Stimulated activated effector memory CD8-positive, alpha-beta T cell treated with anti-CD3 and anti-CD28 coated beads, Interleukin-12 subunit alpha, Interleukin-12 subunit beta, amount 100 ng/mL, for 72 hours (primary cell): ENCODE results near the gene PPP4R2.
"Not testable (repeated sequence)": the region's sequence is repeated elsewhere in the genome, so short reads cannot be mapped to it uniquely, and the experiment has no call there.

Experiments used
- ATAC-seq: fragments of 150-1000 bp; cut with Tn5 transposase; 2 replicates; pipeline ENCODE4 v1.10.0; 2021
- DNase-seq, 2 donors: peaks; one replicate each; pipeline ENCODE4 v3.0.0; 2021 to 2022; ENCODE audit warnings: low spot score in 2 of 2
- H3K27ac Mint-ChIP-seq: one replicate; pipeline ENCODE4 v1.8.0; 2022; ENCODE audit warnings: mild to moderate bottlenecking, mixed read lengths
- H3K36me3 Mint-ChIP-seq: one replicate; pipeline ENCODE4 v1.8.0; 2022; ENCODE audit warnings: mild to moderate bottlenecking, mixed read lengths
- H3K4me1 Mint-ChIP-seq: one replicate; pipeline ENCODE4 v1.8.0; 2022; ENCODE audit warnings: mixed read lengths
- H3K4me3 Mint-ChIP-seq: one replicate; pipeline ENCODE4 v1.8.0; 2022; ENCODE audit warnings: mild to moderate bottlenecking, mixed read lengths
- H3K9me3 Mint-ChIP-seq: one replicate; pipeline ENCODE4 v1.8.0; 2022; ENCODE audit warnings: mixed read lengths

PPP4R2 gene

DNA sequence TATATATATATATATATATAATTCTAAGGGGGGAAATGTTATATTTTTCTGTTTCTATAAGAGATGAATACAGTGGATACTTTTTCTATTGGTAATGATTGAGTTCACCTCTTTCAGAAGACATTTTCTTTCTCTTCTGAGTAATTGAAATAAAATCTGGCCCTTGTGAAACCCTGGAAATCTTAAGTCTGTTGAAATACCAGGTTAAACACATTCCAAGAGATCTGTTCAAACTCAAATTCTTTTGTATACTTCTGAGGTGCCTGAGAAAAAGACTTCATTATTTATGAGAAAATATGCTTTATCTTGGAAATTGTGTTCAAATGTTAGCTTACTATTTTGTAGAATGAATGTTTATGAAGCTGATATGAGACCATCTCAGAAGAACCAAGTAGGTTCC lies 69.6 kb downstream of the PPP4R2 start:
- not testable (repeated sequence) for DNase-seq, H3K4me1 Mint-ChIP-seq, H3K9me3 Mint-ChIP-seq, ATAC-seq, H3K27ac Mint-ChIP-seq, H3K4me3 Mint-ChIP-seq
- peaks cover 93% of the 10 kb centered on the region for H3K36me3 Mint-ChIP-seq

GRCh38 chr3:73068419-73068818 lies 71.8 kb downstream of the PPP4R2 start:
- ATAC-seq, result no peak
- DNase-seq, result no peak
- Mint-ChIP-seq H3K4me1 (peaks cover 21% of the 10 kb centered on the region), H3K4me3 (no peak overlapping the region), H3K9me3 (no peaks in the 10 kb centered on the region), H3K36me3 (peaks cover 73% of the 10 kb centered on the region), H3K27ac (no peak overlapping the region)

DNA sequence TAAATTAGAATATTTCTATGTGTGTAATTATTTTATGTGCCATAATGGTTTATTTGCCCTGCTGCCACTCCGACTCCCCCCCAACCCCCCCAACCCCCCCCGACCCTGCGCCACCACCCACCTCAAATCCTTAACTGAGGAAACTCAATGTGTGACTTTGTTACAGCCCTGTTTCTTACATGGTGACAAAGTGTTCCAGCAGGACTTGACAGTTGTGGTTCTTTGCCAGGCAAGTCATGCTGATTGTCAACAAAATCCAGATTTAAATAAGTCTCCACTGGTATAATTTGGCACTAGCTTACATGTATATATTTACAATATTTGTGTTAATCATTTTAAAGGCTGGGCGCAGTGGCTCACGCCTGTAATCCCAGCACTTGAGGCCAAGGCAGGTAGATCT lies 72.6 kb downstream of the PPP4R2 start:
- peak overlapping the region; percentile 40 for H3K27ac Mint-ChIP-seq

DNA sequence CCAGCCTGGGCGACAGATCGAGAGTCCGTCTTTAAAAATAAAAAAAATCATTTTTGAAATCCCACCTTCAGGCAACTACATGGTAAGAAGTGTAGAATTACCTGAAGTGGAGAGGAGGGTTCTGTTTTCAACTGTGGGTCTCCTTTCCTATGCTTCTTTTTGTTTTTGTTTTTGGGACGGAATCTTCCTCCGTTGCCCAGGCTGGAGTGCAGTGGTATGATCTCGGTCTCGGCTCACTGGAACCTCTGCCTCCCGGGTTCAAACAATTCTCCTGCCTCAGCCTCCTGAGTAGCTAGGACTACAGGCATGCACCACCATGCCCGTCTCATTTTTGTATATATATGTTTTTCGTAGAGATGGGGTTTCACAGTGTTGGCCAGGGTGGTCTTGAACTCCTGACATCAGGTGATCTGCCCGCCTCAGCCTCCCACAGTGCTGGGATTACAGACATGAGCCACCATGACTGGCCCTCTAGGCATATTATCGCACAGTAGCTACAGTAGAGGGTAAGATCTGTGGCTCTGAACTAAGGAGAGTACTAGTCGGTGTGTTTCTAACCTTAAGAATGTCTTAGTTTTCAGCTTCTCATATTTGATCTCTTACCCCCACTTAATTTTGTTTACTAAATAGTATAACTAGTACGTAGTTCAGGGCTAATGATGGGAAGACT lies 73.3 kb downstream of the PPP4R2 start:
- no peak overlapping the region for H3K4me3 Mint-ChIP-seq
- peaks cover 58% of the 10 kb centered on the region for H3K36me3 Mint-ChIP-seq
- no peaks in the 10 kb centered on the region for H3K9me3 Mint-ChIP-seq
- peaks cover 27% of the 10 kb centered on the region for H3K4me1 Mint-ChIP-seq
- H3K27ac Mint-ChIP-seq, result peak overlapping the region; percentile 40
- DNase-seq (no peak), ATAC-seq (peak; percentile 31)

More for the DNA sequence above, 72.6 kb downstream of the PPP4R2 start:
- ATAC-seq (no peak), DNase-seq (no peak)
- no peak overlapping the region for H3K4me3 Mint-ChIP-seq
- H3K9me3 Mint-ChIP-seq, result no peaks in the 10 kb centered on the region
- H3K36me3 Mint-ChIP-seq, result peaks cover 65% of the 10 kb centered on the region
- H3K4me1 Mint-ChIP-seq, result peaks cover 24% of the 10 kb centered on the region

DNA sequence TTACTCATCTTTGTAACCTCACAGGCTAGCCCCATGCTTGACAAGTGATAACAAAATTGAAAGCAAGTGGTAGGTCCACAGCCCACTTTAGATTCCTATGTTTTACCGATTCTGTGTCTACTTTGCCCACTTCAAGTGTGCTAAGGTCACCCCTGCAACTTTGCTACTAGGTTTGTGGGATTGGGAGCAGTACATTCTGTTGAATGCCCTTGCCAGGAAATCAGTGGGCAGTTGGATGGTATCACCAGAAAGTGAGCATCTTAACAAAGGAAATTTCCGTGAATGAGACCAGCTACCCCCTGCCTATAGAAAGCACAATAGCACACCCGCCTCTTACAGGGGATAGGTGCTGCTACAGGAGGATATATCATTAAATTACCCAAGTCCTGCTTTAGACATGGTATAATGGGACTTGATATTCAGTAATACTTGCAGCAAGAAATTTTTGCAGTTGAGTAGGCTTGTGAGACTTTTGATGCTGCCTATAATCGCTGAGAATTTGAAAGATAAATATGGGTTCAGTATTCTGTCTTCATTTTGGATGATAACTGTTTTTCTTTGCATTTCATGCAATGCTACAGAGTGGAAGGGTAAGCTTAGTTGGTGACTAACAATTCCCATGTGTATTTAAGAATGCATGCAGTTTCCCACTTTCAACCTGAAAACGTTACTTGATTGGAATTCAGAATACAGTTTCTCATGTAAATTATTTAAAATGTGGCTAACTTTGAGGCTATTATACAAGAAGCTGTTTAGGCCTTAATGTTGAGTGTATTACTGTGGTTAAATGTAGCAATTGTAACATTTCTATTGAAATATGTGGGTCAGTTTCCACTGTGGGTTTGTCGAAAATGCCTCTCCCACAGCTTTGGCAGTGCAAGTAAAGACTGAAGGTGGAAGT lies 74.3 kb downstream of the PPP4R2 start:
- peak overlapping the region; percentile 9 for H3K27ac Mint-ChIP-seq

GRCh38 chr3:73071952-73072351 lies 75.3 kb downstream of the PPP4R2 start:
- peak in 1 of 2 donors; percentile 38 for DNase-seq
- ATAC-seq, result no peak
- no peak overlapping the region for H3K4me3 Mint-ChIP-seq
- H3K4me1 Mint-ChIP-seq, result peaks cover 27% of the 10 kb centered on the region
- H3K36me3 Mint-ChIP-seq, result peaks cover 37% of the 10 kb centered on the region
- H3K9me3 Mint-ChIP-seq, result no peaks in the 10 kb centered on the region
- H3K27ac Mint-ChIP-seq, result peak overlapping the region; percentile 9

More for the DNA sequence above, 74.3 kb downstream of the PPP4R2 start:
- peak; percentile 46 for ATAC-seq
- Mint-ChIP-seq H3K9me3 (no peaks in the 10 kb centered on the region), H3K4me1 (peaks cover 27% of the 10 kb centered on the region), H3K4me3 (no peak overlapping the region), H3K36me3 (peaks cover 48% of the 10 kb centered on the region)
- DNase-seq, result peak in 1 of 2 donors; percentile 23

- H3K4me1 Mint-ChIP-seq, result peaks cover 27% of the 10 kb centered on the region
Observed at GRCh38 chr3:73072634-73073033, 76.0 kb downstream of the PPP4R2 start.

GRCh38 chr3:73073091-73073707 lies 76.6 kb downstream of the PPP4R2 start:
- H3K27ac Mint-ChIP-seq, result no peak overlapping the region
- no peaks in the 10 kb centered on the region for H3K9me3 Mint-ChIP-seq
- peaks cover 25% of the 10 kb centered on the region for H3K36me3 Mint-ChIP-seq
- peak in 1 of 2 donors; percentile 41 for DNase-seq
- no peak for ATAC-seq
- peaks cover 27% of the 10 kb centered on the region for H3K4me1 Mint-ChIP-seq
- no peak overlapping the region for H3K4me3 Mint-ChIP-seq

More at GRCh38 chr3:73072634-73073033, 76.0 kb downstream of the PPP4R2 start:
- Mint-ChIP-seq H3K36me3 (peaks cover 31% of the 10 kb centered on the region), H3K27ac (peak overlapping the region; percentile 9), H3K4me3 (no peak overlapping the region), H3K9me3 (no peaks in the 10 kb centered on the region)
- DNase-seq, result peak in 1 of 2 donors; percentile 44
- ATAC-seq, result no peak

DNA sequence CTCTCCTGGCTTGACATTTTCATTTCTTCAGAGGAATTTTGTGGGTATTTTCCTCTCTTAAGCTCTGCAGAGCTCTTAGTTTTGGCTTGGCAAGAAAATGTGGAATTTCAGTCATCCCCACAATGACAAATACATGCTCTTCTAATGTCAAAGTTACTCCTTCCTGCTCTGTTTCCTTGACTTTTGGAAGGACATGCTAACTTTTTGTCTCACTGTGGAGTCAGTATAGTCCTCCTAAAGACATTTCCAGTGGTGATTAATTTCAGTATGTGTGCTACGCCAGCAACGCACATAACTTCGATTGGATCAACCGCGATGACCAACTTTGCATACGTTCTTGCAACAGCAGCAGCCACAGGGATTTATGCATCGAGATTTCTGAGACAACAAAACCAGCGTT lies 78.2 kb downstream of the PPP4R2 start:
- Mint-ChIP-seq H3K36me3 (peaks cover 12% of the 10 kb centered on the region), H3K4me3 (no peak overlapping the region), H3K4me1 (peaks cover 27% of the 10 kb centered on the region), H3K27ac (no peak overlapping the region), H3K9me3 (no peaks in the 10 kb centered on the region)
- peak in 1 of 2 donors; percentile 26 for DNase-seq
- no peak for ATAC-seq

- Mint-ChIP-seq H3K4me3 (no peak overlapping the region), H3K36me3 (no peaks in the 10 kb centered on the region)
Observed at GRCh38 chr3:73080216-73080966, 83.8 kb downstream of the PPP4R2 start.

DNA sequence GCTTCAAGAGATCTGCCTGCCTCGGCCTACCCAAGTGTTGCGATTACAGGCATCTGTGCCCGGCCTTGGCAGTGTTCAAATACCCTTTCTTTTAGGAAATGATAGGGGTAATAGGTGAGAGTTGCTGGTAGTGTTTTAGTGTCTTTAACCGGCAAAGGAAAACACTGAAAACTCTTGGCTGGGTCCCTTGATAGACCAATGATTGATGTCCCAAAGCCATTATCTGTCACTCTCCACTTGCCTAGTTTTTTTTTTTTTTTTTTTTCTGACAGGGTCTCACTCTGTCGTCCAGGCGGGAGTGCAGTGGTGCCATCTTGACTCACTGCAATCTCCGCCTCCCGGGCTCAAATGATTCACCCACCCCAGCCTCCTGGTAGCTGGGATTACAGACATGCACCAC lies 84.5 kb downstream of the PPP4R2 start:
- ATAC-seq (no peak), DNase-seq (peak in 1 of 2 donors; percentile 32)
- no peaks in the 10 kb centered on the region for H3K36me3 Mint-ChIP-seq
- no peak overlapping the region for H3K27ac Mint-ChIP-seq
- no peaks in the 10 kb centered on the region for H3K9me3 Mint-ChIP-seq
- no peak overlapping the region for H3K4me3 Mint-ChIP-seq
- H3K4me1 Mint-ChIP-seq, result no peaks in the 10 kb centered on the region

More at GRCh38 chr3:73080216-73080966, 83.8 kb downstream of the PPP4R2 start:
- ATAC-seq, result peak; percentile 50
- Mint-ChIP-seq H3K4me1 (no peaks in the 10 kb centered on the region), H3K27ac (peak overlapping the region; percentile 11), H3K9me3 (no peaks in the 10 kb centered on the region)
- DNase-seq, result peak in 1 of 2 donors; percentile 43

GRCh38 chr3:73084170-73084569 lies 87.6 kb downstream of the PPP4R2 start:
- ATAC-seq (peak; percentile 52), DNase-seq (no peak)
- H3K9me3 Mint-ChIP-seq, result no peaks in the 10 kb centered on the region
- H3K4me3 Mint-ChIP-seq, result no peak overlapping the region
- no peak overlapping the region for H3K27ac Mint-ChIP-seq
- no peaks in the 10 kb centered on the region for H3K36me3 Mint-ChIP-seq
- no peaks in the 10 kb centered on the region for H3K4me1 Mint-ChIP-seq

DNA sequence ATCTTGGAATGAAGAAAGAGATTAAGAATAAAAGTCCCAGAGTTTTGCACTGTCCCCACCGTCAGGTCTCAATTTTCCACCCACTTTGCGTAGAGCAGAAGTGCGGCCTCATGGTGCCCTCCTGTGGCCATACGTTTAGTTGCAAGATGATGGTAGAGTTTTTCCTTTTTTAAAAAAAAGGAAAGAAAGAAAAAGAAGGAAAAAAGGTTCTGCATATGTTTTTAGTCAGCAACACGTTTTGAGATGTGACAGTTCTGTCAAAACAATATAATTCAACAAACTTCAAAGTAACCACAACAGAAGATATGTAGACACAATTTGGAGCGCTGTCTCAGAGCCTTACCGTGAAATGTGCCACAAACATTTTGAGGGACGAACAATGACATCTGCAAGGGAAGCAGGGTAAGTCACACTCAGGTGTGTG lies 89.5 kb downstream of the PPP4R2 start:
- Mint-ChIP-seq H3K9me3 (no peaks in the 10 kb centered on the region), H3K4me1 (no peaks in the 10 kb centered on the region), H3K4me3 (no peak overlapping the region), H3K27ac (no peak overlapping the region), H3K36me3 (no peaks in the 10 kb centered on the region)
- DNase-seq (peak; percentile 13 to 60), ATAC-seq (no peak)

- Mint-ChIP-seq H3K36me3 (no peaks in the 10 kb centered on the region), H3K9me3 (no peaks in the 10 kb centered on the region), H3K27ac (no peak overlapping the region), H3K4me3 (no peak overlapping the region), H3K4me1 (peaks cover 7% of the 10 kb centered on the region)
- DNase-seq (no peak), ATAC-seq (no peak)
Observed at GRCh38 chr3:73094129-73094528, 97.5 kb downstream of the PPP4R2 start.

DNA sequence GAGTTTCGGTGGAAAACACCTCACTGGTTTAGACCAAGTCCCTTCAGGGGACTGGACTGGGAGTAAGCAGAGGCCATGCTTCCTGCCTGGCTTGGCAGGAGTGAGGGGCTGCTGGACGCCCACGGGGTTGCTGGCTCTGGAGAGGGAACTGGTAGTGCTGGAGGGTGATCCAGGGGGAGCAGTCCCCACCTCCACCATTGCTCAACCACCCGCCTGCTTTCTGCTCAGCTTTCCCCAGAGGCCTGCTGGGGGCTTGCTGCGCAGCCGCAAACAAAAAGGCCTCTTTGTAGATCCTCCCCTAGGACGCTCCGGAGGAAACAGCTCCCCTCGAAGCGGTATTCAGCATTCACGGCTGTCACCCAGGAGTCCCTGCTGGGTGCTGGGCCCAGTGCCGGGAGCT lies 98.3 kb downstream of the PPP4R2 start:
- Mint-ChIP-seq H3K36me3 (no peaks in the 10 kb centered on the region), H3K27ac (no peak overlapping the region)

More for the DNA sequence above, 98.3 kb downstream of the PPP4R2 start:
- ATAC-seq (no peak), DNase-seq (no peak)
- Mint-ChIP-seq H3K4me3 (no peak overlapping the region), H3K4me1 (peaks cover 7% of the 10 kb centered on the region), H3K9me3 (no peaks in the 10 kb centered on the region)
